Thyroid gland (tissue), 4 donors: Measurements from ENCODE around the gene KCNMA1. TPM values are rescaled to one million over a fixed set of nuclear protein-coding genes. Genes with fewer than 3 reads are reported as not detected.

Experiments used
- DNase-seq, 2 donors: peaks; one replicate each; pipeline ENCODE4 v3.0.0-alpha.2; 2019
- H3K27ac ChIP-seq, 3 donors: fragments of 200-600 bp; sonication (generic); 1 replicate in 2 of 3; 2 replicates in 1 of 3; pipeline ENCODE4 v1.5.1; 2016 to 2019; ENCODE audit warnings: mild to moderate bottlenecking in 1 of 3, moderate library complexity in 1 of 3
- H3K27me3 ChIP-seq: fragments of 200-600 bp; sonication (generic); one replicate; pipeline ENCODE4 v1.5.1; 2019
- H3K36me3 ChIP-seq, 2 donors: fragments of 200-600 bp; sonication (generic); one replicate each; pipeline ENCODE4 v1.5.1; 2016 to 2019
- H3K4me1 ChIP-seq, 2 donors: fragments of 200-600 bp; sonication (generic); one replicate each; pipeline ENCODE4 v1.5.1; 2017 to 2019
- H3K4me3 ChIP-seq, 3 donors: fragments of 200-600 bp; sonication (generic); replicated peaks in 1 of 3; 1 replicate in 2 of 3; 2 replicates in 1 of 3; pipeline ENCODE4 v1.5.1; 2016; ENCODE audit warnings: mild to moderate bottlenecking in 1 of 3
- H3K9me3 ChIP-seq: fragments of 200-600 bp; sonication (generic); one replicate; pipeline ENCODE4 v1.5.1; 2017
- POLR2A ChIP-seq, 2 donors: fragments of 450-650 bp; IDR thresholded peaks; one replicate each; pipeline ENCODE4 v1.6.1; 2017; ENCODE audit warnings: antibody characterized with exemption in 2 of 2, mild to moderate bottlenecking in 2 of 2, moderate library complexity in 1 of 2
- WGBS, 2 donors: methylation state at CpG; one replicate each; pipeline ENCODE4 v1.1.5; 2017; 5-methylcytosine and 5-hydroxymethylcytosine counted together
- intact Hi-C: fragments of 100-400 bp; cut with DNase I; formaldehyde crosslinking; loops from one replicate; pipeline ENCODE4 v1.15.1; 2023
- total RNA-seq, 4 donors: library from RNA; depleted of rRNA; stranded (reverse); fragments of >200 nt; gene quantifications; one replicate each; pipeline ENCODE4 v1.2.3, GENCODE V29; 2016
- TF ChIP-seq, protein P1 (sequence below), 6 experiments: fragments of 200-600 bp in 3 of 6; fragments of 450-650 bp in 3 of 6; sonication (generic) in 3 of 6; IDR thresholded peaks; one replicate each; pipeline ENCODE4 v1.5.1; 2016 to 2019; ENCODE audit warnings: antibody characterized with exemption in 6 of 6, mild to moderate bottlenecking in 2 of 6, inconsistent platforms in 1 of 6, moderate library complexity in 1 of 6

KCNMA1 gene
- total RNA-seq, 4 donors from 2014 or later = 2.5 to 5.1 (median 3.6) TPM

- no peaks in the 10 kb centered on the region for H3K36me3 ChIP-seq
- no peaks in the 10 kb centered on the region for H3K4me1 ChIP-seq
- TF ChIP-seq POLR2A (IDR thresholded peaks at IDR 0.05) = no peak
- TF ChIP-seq, protein P1, sequence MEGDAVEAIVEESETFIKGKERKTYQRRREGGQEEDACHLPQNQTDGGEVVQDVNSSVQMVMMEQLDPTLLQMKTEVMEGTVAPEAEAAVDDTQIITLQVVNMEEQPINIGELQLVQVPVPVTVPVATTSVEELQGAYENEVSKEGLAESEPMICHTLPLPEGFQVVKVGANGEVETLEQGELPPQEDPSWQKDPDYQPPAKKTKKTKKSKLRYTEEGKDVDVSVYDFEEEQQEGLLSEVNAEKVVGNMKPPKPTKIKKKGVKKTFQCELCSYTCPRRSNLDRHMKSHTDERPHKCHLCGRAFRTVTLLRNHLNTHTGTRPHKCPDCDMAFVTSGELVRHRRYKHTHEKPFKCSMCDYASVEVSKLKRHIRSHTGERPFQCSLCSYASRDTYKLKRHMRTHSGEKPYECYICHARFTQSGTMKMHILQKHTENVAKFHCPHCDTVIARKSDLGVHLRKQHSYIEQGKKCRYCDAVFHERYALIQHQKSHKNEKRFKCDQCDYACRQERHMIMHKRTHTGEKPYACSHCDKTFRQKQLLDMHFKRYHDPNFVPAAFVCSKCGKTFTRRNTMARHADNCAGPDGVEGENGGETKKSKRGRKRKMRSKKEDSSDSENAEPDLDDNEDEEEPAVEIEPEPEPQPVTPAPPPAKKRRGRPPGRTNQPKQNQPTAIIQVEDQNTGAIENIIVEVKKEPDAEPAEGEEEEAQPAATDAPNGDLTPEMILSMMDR (IDR thresholded peaks at IDR 0.05) = no peak
- H3K27me3 ChIP-seq = no peaks in the 10 kb centered on the region
- intact Hi-C loops = no loop called here
- no peak overlapping the region for H3K27ac ChIP-seq
- no peak for DNase-seq
- no peak overlapping the region for H3K4me3 ChIP-seq
- 93 to 100% methylated on average over 1 of the region's 1 CpG for WGBS, 2 donors
- H3K9me3 ChIP-seq = no peaks in the 10 kb centered on the region
Observed at GRCh38 chr10:77380723-77381122, 256.9 kb downstream of the KCNMA1 start.

GRCh38 chr10:77380191-77380590 lies 257.4 kb downstream of the KCNMA1 start:
- no peak for TF ChIP-seq POLR2A (IDR thresholded peaks at IDR 0.05)
- TF ChIP-seq, protein P1 (IDR thresholded peaks at IDR 0.05) = no peak
- DNase-seq = no peak
- Histone ChIP-seq H3K4me3 (no peak overlapping the region), H3K36me3 (no peaks in the 10 kb centered on the region), H3K27ac (no peak overlapping the region), H3K27me3 (no peaks in the 10 kb centered on the region), H3K9me3 (no peaks in the 10 kb centered on the region), H3K4me1 (no peaks in the 10 kb centered on the region)
- intact Hi-C loops = no loop called here
- WGBS, 2 donors = 75% methylated on average over 3 of the region's 3 CpGs

- Histone ChIP-seq H3K4me1 (no peaks in the 10 kb centered on the region), H3K27ac (no peak overlapping the region)
- DNase-seq = no peak
Observed at GRCh38 chr10:77378366-77379349, 258.9 kb downstream of the KCNMA1 start.

GRCh38 chr10:77377678-77378352 lies 259.8 kb downstream of the KCNMA1 start:
- Histone ChIP-seq H3K27me3 (no peaks in the 10 kb centered on the region), H3K36me3 (no peaks in the 10 kb centered on the region), H3K27ac (no peak overlapping the region), H3K9me3 (no peaks in the 10 kb centered on the region), H3K4me3 (no peak overlapping the region), H3K4me1 (no peaks in the 10 kb centered on the region)
- no peak for TF ChIP-seq POLR2A (IDR thresholded peaks at IDR 0.05)
- TF ChIP-seq, protein P1 (IDR thresholded peaks at IDR 0.05) = no peak
- DNase-seq = peak in 1 of 2 donors; percentile 19
- WGBS, 2 donors = 31 to 46% methylated on average over 6 of the region's 6 CpGs
- intact Hi-C loops = no loop called here

More at GRCh38 chr10:77378366-77379349, 258.9 kb downstream of the KCNMA1 start:
- Histone ChIP-seq H3K4me3 (no peak overlapping the region), H3K27me3 (no peaks in the 10 kb centered on the region), H3K36me3 (no peaks in the 10 kb centered on the region), H3K9me3 (no peaks in the 10 kb centered on the region)
- TF ChIP-seq, protein P1 (IDR thresholded peaks at IDR 0.05) = no peak
- TF ChIP-seq POLR2A (IDR thresholded peaks at IDR 0.05) = no peak
- intact Hi-C loops = no loop called here
- 97% methylated on average over 4 of the region's 4 CpGs for WGBS, 2 donors
